Activated T-cell treated with anti-CD3 and anti-CD28 coated beads, Interleukin-2, amount 50 U/mL, for 4 hours (primary cell): ENCODE measurements around the gene RPTN. TPM values are rescaled to one million over a fixed set of nuclear protein-coding genes. Genes with fewer than 3 reads are reported as not detected.

Source experiments
- ATAC-seq, 2 donors: fragments of 200-7000 bp; cut with Tn5 transposase; one replicate each; pipeline ENCODE4 v1.10.0; 2021
- DNase-seq: peaks from one replicate; pipeline ENCODE4 v3.0.0-alpha.2; 2020
- H3K27me3 Mint-ChIP-seq: one replicate; pipeline ENCODE4 v1.8.0; 2021; ENCODE audit warnings: low read depth, mixed read lengths
- H3K36me3 Mint-ChIP-seq: one replicate; pipeline ENCODE4 v1.8.0; 2022; ENCODE audit warnings: mixed read lengths; ENCODE audit not compliant: insufficient read depth
- H3K4me1 Mint-ChIP-seq: one replicate; pipeline ENCODE4 v1.8.0; 2021; ENCODE audit warnings: low read depth, mixed read lengths
- H3K4me3 Mint-ChIP-seq: one replicate; pipeline ENCODE4 v1.8.0; 2021; ENCODE audit warnings: mild to moderate bottlenecking, moderate library complexity, mixed read lengths
- H3K9me3 Mint-ChIP-seq: one replicate; pipeline ENCODE4 v1.8.0; 2021; ENCODE audit warnings: mixed read lengths
- total RNA-seq, 3 donors: library from RNA; stranded (reverse); gene quantifications; one replicate each; pipeline ENCODE4 v1.2.1, GENCODE V29; 2021

Gene RPTN
- total RNA-seq, 3 donors from 2014 or later = not detected

DNA sequence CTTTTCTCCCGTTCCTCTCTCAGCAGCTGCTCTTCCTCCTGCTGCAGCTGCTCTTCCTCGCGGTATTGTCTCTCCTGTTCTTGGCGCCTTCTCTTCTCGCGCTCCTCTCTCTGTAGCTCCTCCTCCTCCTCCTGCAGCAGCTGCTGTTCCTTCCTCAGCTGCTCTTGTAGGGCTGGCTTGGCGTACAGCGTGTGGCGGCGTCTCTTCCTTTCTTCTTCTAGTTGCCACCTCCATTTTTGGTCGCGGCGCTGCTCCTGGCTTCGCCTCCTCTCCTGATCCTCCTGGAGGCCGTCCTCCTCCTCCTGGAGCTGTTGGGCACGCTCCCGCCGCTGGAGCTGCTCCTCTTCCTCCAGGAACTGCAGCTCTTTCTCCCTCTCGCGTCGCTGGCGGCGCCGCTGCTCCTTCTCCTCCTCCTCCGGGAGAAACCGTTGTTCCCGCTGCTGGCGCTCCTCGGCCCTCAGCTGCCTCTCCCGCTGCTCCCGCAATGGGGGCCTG, 48.6 kb downstream of the RPTN start:
- Mint-ChIP-seq H3K9me3 (no peaks in the 10 kb centered on the region), H3K36me3 (no peaks in the 10 kb centered on the region), H3K4me3 (no peak overlapping the region), H3K4me1 (no peaks in the 10 kb centered on the region), H3K27me3 (peaks cover 7% of the 10 kb centered on the region)
- ATAC-seq = peak; percentile 47 to 54
- DNase-seq = no peak

DNA sequence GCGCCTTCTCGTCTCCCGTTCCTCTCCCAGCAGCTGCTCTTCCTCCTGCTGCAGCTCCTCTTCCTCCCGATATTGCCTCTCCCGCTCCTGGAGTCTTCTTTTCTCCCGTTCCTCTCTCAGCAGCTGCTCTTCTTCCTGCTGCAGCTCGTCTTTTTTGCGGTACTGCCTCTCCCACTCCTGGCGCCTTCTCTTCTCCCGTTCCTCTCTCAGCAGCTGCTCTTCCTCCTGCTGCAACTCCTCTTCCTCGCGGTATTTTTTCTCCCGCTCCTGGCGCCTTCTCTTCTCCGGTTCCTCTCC, 49.1 kb downstream of the RPTN start:
- peaks cover 11% of the 10 kb centered on the region for H3K27me3 Mint-ChIP-seq
- H3K9me3 Mint-ChIP-seq = no peaks in the 10 kb centered on the region
- no peaks in the 10 kb centered on the region for H3K36me3 Mint-ChIP-seq
- H3K4me1 Mint-ChIP-seq = no peaks in the 10 kb centered on the region
- H3K4me3 Mint-ChIP-seq = no peak overlapping the region
- no peak for DNase-seq
- ATAC-seq = no peak

DNA sequence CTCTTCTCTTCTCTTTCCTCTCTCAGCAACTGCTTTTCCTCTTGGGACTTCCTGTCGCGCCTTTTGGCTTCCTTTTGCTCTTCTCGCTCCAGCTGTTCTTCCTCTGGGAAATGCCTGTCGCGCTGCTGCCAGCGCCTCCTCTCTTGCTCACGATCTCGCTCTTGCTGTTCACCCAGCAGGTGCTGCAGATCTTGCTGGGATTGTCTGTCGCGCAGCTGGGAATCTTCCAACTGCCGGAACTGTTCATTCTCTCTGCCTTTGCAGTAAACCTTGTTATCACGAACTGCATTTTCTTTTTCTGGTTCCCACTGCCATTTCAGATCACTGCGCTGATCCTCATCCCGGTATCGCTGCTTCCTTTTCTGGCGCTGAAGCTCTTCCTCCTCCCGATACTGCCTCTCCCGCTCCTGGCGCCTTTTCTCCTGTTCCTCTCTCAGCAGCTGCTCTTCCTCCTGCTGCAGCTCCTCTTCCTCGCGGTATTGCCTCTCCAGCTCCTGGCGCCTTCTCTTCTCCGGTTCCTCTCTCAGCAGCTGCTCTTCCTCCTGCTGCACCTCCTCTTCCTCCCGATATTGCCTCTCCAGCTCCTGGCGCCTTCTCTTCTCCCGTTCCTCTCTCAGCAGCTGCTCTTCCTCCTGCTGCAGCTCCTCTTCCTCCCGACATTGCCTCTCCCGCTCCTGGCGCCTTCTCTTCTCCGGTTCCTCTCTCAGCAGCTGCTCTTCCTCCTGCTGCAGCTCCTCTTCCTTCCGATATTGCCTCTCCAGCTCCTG, 49.6 kb downstream of the RPTN start:
- Mint-ChIP-seq H3K9me3 (no peaks in the 10 kb centered on the region), H3K36me3 (no peaks in the 10 kb centered on the region), H3K27me3 (peaks cover 11% of the 10 kb centered on the region), H3K4me1 (no peaks in the 10 kb centered on the region), H3K4me3 (no peak overlapping the region)
- DNase-seq = no peak
- no peak for ATAC-seq

GRCh38 chr1:152108882-152109222, 50.2 kb downstream of the RPTN start:
- peaks cover 13% of the 10 kb centered on the region for H3K27me3 Mint-ChIP-seq
- no peak for ATAC-seq
- H3K4me3 Mint-ChIP-seq = no peak overlapping the region
- no peaks in the 10 kb centered on the region for H3K4me1 Mint-ChIP-seq
- H3K36me3 Mint-ChIP-seq = no peaks in the 10 kb centered on the region
- no peaks in the 10 kb centered on the region for H3K9me3 Mint-ChIP-seq
- no peak for DNase-seq

DNA sequence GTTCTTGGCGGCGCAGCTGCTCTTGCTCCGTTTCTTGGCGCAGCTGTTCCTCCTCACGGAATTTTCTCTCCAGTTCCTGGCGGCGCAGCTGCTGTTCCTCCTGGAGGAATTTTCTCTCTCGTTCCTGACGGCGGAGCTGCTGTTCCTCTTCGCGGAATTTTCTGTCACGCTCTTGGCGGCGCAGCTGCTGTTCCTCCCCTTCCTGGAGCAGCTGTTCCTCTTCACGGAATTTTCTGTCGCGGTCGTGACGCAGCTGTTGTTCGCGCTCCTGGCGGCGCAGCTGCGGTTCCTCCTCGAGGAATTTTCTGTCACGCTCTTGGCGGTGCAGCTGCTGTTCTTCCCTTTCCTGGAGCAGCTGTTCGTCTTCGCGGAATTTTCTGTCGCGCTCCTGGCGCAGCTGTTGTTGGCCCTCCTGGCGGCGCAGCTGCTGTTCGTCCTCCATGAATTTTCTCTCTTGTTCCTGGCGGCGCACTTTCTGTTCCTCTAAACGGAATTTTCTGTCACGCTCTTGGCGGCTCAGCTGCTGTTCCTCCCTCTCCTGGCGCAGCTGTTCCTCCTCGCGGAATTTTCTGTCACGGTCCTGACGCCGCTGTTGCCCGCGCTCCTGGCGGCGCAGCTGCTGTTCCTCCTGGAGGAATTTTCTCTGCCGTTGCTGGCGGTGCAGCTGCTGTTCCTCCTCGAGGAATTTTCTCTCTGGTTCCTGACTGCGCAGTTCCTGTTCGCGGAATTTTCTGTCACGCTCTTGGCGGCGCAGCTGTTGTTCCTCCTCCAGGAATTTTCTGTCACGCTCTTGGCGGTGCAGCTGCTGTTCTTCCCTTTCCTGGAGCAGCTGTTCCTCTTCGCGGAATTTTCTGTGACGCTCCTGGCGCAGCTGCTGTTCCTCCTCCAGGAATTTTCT, 50.8 kb downstream of the RPTN start:
- peaks cover 19% of the 10 kb centered on the region for H3K27me3 Mint-ChIP-seq

DNA sequence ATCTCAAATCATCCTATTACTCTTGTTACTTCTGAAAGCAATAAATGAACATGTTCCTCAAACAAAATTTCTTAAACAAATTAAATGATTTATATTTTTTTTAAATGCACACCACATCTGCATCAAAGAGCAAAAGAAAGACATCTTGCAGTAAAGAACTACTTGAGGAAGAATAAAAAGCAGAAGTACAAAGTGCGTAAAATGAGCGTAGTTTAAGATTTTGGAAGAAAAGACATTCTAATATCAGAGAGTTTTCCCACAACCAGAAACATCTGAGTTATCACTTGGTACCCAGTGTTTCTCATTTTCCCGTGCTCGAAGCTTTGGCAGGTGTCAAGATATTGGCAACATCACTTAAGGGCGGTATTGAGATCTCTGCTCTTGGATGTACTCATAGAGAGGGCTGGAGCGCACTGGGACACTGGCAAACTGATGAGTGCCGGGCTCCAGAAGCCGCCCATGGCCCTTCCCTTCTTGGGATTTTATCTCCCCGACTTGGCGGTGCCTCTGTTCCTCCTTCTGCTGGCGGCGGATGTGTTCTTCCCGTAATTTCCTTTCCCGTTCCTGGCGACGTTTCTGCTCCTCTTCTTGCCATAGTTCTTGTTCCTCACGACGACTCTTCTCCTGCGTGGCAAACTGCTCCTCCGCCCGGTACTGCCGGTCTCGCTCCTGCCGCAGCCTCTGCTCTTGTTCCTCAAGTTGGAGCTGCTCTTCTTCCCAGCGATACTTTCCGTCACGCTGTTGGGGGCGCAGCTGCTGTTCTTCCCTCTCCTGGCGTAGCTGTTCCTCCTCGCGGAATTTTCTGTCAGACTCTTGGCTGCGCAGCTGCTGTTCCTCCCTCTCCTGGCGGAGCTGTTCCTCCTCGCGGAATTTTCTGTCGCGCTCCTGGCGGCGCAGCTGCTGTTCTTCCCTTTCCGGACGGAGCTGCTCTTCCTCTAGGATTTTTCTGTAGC, 51.7 kb downstream of the RPTN start:
- H3K27me3 Mint-ChIP-seq = peaks cover 25% of the 10 kb centered on the region
- no peak for ATAC-seq
- no peak overlapping the region for H3K4me3 Mint-ChIP-seq
- H3K36me3 Mint-ChIP-seq = no peaks in the 10 kb centered on the region
- H3K9me3 Mint-ChIP-seq = no peaks in the 10 kb centered on the region
- no peaks in the 10 kb centered on the region for H3K4me1 Mint-ChIP-seq
- DNase-seq = no peak

More for the DNA sequence above, 50.8 kb downstream of the RPTN start:
- no peak for ATAC-seq
- H3K4me1 Mint-ChIP-seq = no peaks in the 10 kb centered on the region
- H3K4me3 Mint-ChIP-seq = peak overlapping the region; percentile 59
- DNase-seq = no peak
- H3K9me3 Mint-ChIP-seq = no peaks in the 10 kb centered on the region
- H3K36me3 Mint-ChIP-seq = no peaks in the 10 kb centered on the region

DNA sequence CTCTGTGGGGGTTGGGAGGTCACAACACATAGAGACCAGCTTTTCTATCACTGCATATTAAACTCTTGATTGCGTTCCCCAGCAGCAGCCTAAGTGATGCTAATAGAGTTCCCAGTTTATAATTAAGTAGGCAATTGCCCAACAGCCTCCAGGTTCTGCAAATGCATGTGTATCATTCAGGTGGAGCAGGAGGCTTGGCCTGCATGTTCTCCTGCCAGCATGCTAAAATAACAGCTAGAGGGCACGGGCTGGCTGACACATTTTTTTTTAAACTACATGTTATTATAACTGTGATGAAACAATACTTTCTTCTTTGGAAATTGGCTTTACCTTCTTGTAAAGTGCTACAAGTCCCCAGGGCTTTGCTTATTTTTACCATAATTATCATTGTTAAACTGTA, 54.2 kb downstream of the RPTN start:
- H3K36me3 Mint-ChIP-seq = no peaks in the 10 kb centered on the region
- H3K4me1 Mint-ChIP-seq = no peaks in the 10 kb centered on the region
- H3K9me3 Mint-ChIP-seq = no peaks in the 10 kb centered on the region
- H3K27me3 Mint-ChIP-seq = peaks cover 46% of the 10 kb centered on the region
- H3K4me3 Mint-ChIP-seq = no peak overlapping the region
- no peak for ATAC-seq
- DNase-seq = no peak

Other genes starting within 250 kb of the RPTN start
- 10 to 100 TPM; 23.2 to 29.1 (median 24.6) TPM for gene THEM4, start 249.7 kb downstream of the RPTN start, total RNA-seq
- gene S100A10, start 165.4 kb downstream of the RPTN start, total RNA-seq = 100 to 1,000 TPM in 2 of 3 donors, 10 to 100 TPM in 1; 92.6 to 113 (median 106) TPM
- gene S100A11, start 122.2 kb downstream of the RPTN start, total RNA-seq = 100 to 1,000 TPM in 2 of 3 donors, 10 to 100 TPM in 1; 89.0 to 139 (median 121) TPM
- gene TCHHL1, start 70.2 kb downstream of the RPTN start, total RNA-seq = not detected
- under 1 TPM in 2 of 3 donors, not detected in 1; 0.03 to 0.05 TPM for gene TCHH, start 43.8 kb downstream of the RPTN start, total RNA-seq
- not detected for gene HRNR, start 65.0 kb upstream of the RPTN start, total RNA-seq
- not detected for gene FLG, start 166.0 kb upstream of the RPTN start, total RNA-seq
- gene FLG2, start 200.8 kb upstream of the RPTN start, total RNA-seq = not detected